Vagina (tissue), 2 donors: Measurements from ENCODE around the gene CD248. TPM values are rescaled to one million over a fixed set of nuclear protein-coding genes. Genes with fewer than 3 reads are reported as not detected.

Experiments
- DNase-seq, 2 donors: peaks; one replicate each; pipeline ENCODE4 v3.0.0-alpha.2; 2017; ENCODE audit errors: extremely low spot score in 2 of 2
- H3K27ac ChIP-seq: fragments of 200-600 bp; sonication (generic); one replicate; pipeline ENCODE4 v1.5.1; 2019
- H3K27me3 ChIP-seq: fragments of 200-600 bp; sonication (generic); one replicate; pipeline ENCODE4 v1.5.1; 2019
- H3K36me3 ChIP-seq, 2 donors: fragments of 200-600 bp; sonication (generic); one replicate each; pipeline ENCODE4 v1.5.1; 2017 to 2019
- H3K4me1 ChIP-seq: fragments of 200-600 bp; sonication (generic); one replicate; pipeline ENCODE4 v1.5.1; 2019
- H3K4me3 ChIP-seq, 2 donors: fragments of 200-600 bp; sonication (generic); 1 replicate in 1 of 2; 2 replicates in 1 of 2; pipeline ENCODE4 v1.5.1; 2016 to 2019
- H3K9me3 ChIP-seq: fragments of 200-600 bp; sonication (generic); one replicate; pipeline ENCODE4 v1.5.1; 2019
- POLR2A ChIP-seq, 2 donors: fragments of 450-650 bp; IDR thresholded peaks; one replicate each; pipeline ENCODE4 v1.6.1; 2017; ENCODE audit warnings: antibody characterized with exemption in 2 of 2, mild to moderate bottlenecking in 2 of 2, moderate library complexity in 2 of 2
- POLR2AphosphoS5 ChIP-seq, 2 donors: sonication (generic); formaldehyde crosslinking; IDR thresholded peaks; one replicate each; pipeline ENCODE4 v1.9.0; 2017; ENCODE audit warnings: antibody characterized with exemption in 2 of 2, mild to moderate bottlenecking in 2 of 2, low read depth in 1 of 2; ENCODE audit not compliant: insufficient read depth in 1 of 2
- intact Hi-C: fragments of 100-400 bp; cut with DNase I; formaldehyde crosslinking; loops from one replicate; pipeline ENCODE4 v1.15.1; 2023
- total RNA-seq: library from RNA; depleted of rRNA; stranded (reverse); fragments of >200 nt; gene quantifications from one replicate; pipeline ENCODE4 v1.2.3, GENCODE V29; 2016
- TF ChIP-seq, protein P1 (sequence below), 3 experiments: fragments of 450-650 bp in 2 of 3; fragments of 200-600 bp in 1 of 3; sonication (generic) in 1 of 3; IDR thresholded peaks; one replicate each; pipeline ENCODE4 v1.5.1; 2017 to 2019; ENCODE audit warnings: antibody characterized with exemption in 3 of 3, mild to moderate bottlenecking in 2 of 3, moderate library complexity in 2 of 3

CD248 gene
- total RNA-seq, 1 donor from 2014 or later: 45.2 TPM

GRCh38 chr11:66349084-66349386 lies 32.2 kb upstream of the CD248 start:
- TF ChIP-seq POLR2AphosphoS5 (IDR thresholded peaks at IDR 0.05; ENCODE audit: insufficient read depth in 1 of 2, low read depth in 1 of 2) (no peak), POLR2A (IDR thresholded peaks at IDR 0.05) (no peak)
- TF ChIP-seq, protein P1, sequence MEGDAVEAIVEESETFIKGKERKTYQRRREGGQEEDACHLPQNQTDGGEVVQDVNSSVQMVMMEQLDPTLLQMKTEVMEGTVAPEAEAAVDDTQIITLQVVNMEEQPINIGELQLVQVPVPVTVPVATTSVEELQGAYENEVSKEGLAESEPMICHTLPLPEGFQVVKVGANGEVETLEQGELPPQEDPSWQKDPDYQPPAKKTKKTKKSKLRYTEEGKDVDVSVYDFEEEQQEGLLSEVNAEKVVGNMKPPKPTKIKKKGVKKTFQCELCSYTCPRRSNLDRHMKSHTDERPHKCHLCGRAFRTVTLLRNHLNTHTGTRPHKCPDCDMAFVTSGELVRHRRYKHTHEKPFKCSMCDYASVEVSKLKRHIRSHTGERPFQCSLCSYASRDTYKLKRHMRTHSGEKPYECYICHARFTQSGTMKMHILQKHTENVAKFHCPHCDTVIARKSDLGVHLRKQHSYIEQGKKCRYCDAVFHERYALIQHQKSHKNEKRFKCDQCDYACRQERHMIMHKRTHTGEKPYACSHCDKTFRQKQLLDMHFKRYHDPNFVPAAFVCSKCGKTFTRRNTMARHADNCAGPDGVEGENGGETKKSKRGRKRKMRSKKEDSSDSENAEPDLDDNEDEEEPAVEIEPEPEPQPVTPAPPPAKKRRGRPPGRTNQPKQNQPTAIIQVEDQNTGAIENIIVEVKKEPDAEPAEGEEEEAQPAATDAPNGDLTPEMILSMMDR (IDR thresholded peaks at IDR 0.05): no peak
- peaks cover 30% of the 10 kb centered on the region for H3K4me1 ChIP-seq
- no peaks in the 10 kb centered on the region for H3K27me3 ChIP-seq
- intact Hi-C loops: no loop called here
- no peak overlapping the region for H3K27ac ChIP-seq
- no peak for DNase-seq
- no peaks in the 10 kb centered on the region for H3K36me3 ChIP-seq
- H3K9me3 ChIP-seq: no peaks in the 10 kb centered on the region
- H3K4me3 ChIP-seq: no peak overlapping the region

GRCh38 chr11:66347425-66348276 lies 30.8 kb upstream of the CD248 start, which contains the start of gene B4GAT1:
B4GAT1 (minus strand) TSS chr11:66347629; CDS start chr11:66347545, 84 bp downstream.
- Histone ChIP-seq H3K9me3 (no peaks in the 10 kb centered on the region), H3K27ac (peak within 1 kb of the TSS; percentile 92), H3K27me3 (no peaks in the 10 kb centered on the region), H3K4me1 (peaks cover 40% of the 10 kb centered on the region), H3K36me3 (no peaks in the 10 kb centered on the region), H3K4me3 (peak within 1 kb of the TSS; percentile 71 to 89)
- peak; percentile 56 to 77 for TF ChIP-seq POLR2AphosphoS5 (IDR thresholded peaks at IDR 0.05; ENCODE audit: insufficient read depth in 1 of 2, low read depth in 1 of 2)
- TF ChIP-seq, protein P1 (IDR thresholded peaks at IDR 0.05): no peak
- no peak for TF ChIP-seq POLR2A (IDR thresholded peaks at IDR 0.05)
- intact Hi-C loops: no loop called here
- DNase-seq: peak in 1 of 2 donors; percentile 97

GRCh38 chr11:66346476-66347424 lies 29.9 kb upstream of the CD248 start:
- Histone ChIP-seq H3K4me3 (peak overlapping the region; percentile 71 to 89), H3K27me3 (no peaks in the 10 kb centered on the region), H3K27ac (peak overlapping the region; percentile 92), H3K36me3 (peaks cover 0 to 5% of the 10 kb centered on the region in 2 donors), H3K4me1 (peaks cover 40% of the 10 kb centered on the region), H3K9me3 (no peaks in the 10 kb centered on the region)
- intact Hi-C loops: no loop called here
- DNase-seq: no peak
- peak in 1 of 2 donors; percentile 26 for TF ChIP-seq POLR2AphosphoS5 (IDR thresholded peaks at IDR 0.05; ENCODE audit: insufficient read depth in 1 of 2, low read depth in 1 of 2)
- TF ChIP-seq, protein P1 (IDR thresholded peaks at IDR 0.05): no peak

DNA sequence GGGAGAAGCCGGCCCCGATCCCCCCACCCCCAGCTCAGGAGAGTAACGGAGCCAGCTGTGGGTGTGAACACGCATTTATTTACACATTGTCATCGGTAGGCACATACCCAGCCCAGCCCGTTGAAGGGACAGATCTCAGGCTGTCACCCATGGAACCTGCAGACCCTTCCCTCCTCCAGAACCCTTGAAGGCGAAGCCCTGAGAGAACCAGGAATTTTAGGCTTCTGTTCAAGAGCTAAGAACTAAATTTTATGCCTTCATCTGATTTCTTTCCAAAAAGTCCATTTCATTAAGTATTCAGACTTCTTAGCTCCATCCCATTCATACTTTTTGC lies 28.4 kb upstream of the CD248 start:
- TF ChIP-seq POLR2AphosphoS5 (IDR thresholded peaks at IDR 0.05; ENCODE audit: insufficient read depth in 1 of 2, low read depth in 1 of 2) (no peak), POLR2A (IDR thresholded peaks at IDR 0.05) (no peak)
- TF ChIP-seq, protein P1 (IDR thresholded peaks at IDR 0.05): no peak
- no peaks in the 10 kb centered on the region for H3K27me3 ChIP-seq
- intact Hi-C loops: no loop called here
- DNase-seq: no peak
- peak overlapping the region; percentile 49 for H3K27ac ChIP-seq
- peaks cover 40% of the 10 kb centered on the region for H3K4me1 ChIP-seq
- peaks cover 0 to 20% of the 10 kb centered on the region in 2 donors for H3K36me3 ChIP-seq
- H3K9me3 ChIP-seq: no peaks in the 10 kb centered on the region
- H3K4me3 ChIP-seq: peak overlapping the region; percentile 71 to 89
